ENCODE data around the gene KRTAP7-1.
A peak's percentile ranks its signal among the peaks of the same experiment; 100 is the strongest.

KRTAP7-1 gene

GRCh38 chr21:30829659-30830058 lies at the start of gene KRTAP7-1:
Gene KRTAP7-1 (minus strand): TSS chr21:30829759. CDS start chr21:30829698, 61 bp downstream.
- DNase-seq (ENCODE audit: low spot score): no peak

GRCh38 chr21:30874526-30874925 lies 45.0 kb upstream of the KRTAP7-1 start:
- DNase-seq (ENCODE audit: low spot score): no peak

- DNase-seq (ENCODE audit: low spot score): no peak
These were observed 18.3 kb upstream of the KRTAP7-1 start for GRCh38 chr21:30847627-30848500.

GRCh38 chr21:30842990-30843389 lies 13.4 kb upstream of the KRTAP7-1 start:
- no peak for DNase-seq (ENCODE audit: low spot score)

DNA sequence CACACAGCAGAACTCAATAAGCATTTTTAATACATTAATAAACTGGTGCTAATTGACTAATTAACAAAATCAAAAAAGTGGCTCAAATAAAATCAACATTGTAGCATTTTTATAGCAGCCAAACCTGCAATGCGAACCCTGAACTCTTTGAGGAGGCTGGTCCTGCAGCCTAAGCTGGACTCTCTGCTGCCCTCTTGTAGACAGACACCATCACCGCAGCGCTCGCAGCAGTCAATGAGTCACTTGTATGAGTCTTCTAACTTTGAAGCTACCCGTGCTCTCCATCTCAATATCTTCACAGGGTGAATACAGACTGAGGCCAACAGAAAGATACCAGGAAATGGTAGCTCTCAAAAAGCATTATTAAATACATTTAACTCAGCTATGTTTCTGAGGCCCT lies 9.7 kb upstream of the KRTAP7-1 start:
- DNase-seq (ENCODE audit: low spot score): no peak

- DNase-seq (ENCODE audit: low spot score): no peak
These were observed 9.0 kb upstream of the KRTAP7-1 start for GRCh38 chr21:30838536-30838935.

- DNase-seq (ENCODE audit: low spot score): peak; percentile 17
These were observed 1.7 kb upstream of the KRTAP7-1 start for GRCh38 chr21:30831194-30831765.

- DNase-seq (ENCODE audit: low spot score): no peak
These were observed 10.5 kb downstream of the KRTAP7-1 start for GRCh38 chr21:30818837-30819610.

- no peak for DNase-seq (ENCODE audit: low spot score)
These were observed 16.4 kb downstream of the KRTAP7-1 start, which contains the start of gene KRTAP8-1 for GRCh38 chr21:30813174-30813573. Gene KRTAP8-1 (minus strand): TSS chr21:30813274. CDS start chr21:30813220, 54 bp downstream.

DNA sequence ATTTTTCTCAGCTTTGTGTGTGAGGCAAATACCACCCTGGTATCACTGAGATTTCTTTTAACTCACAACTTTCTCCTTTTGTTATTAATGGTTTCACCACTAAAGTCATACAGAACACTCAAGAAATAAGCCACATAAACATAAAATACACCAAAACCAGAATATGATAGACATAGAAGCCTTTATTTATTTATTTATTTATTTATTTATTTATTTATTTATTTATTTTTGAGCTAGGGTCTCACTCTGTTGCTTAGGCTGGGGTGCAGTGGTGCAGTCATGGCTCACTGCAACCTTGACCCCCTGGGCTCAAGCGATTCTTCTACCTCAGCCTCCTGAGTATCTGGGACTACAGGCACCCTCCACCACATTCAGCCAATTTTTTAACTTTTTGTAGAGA lies 29.0 kb downstream of the KRTAP7-1 start:
- no peak for DNase-seq (ENCODE audit: low spot score)

DNA sequence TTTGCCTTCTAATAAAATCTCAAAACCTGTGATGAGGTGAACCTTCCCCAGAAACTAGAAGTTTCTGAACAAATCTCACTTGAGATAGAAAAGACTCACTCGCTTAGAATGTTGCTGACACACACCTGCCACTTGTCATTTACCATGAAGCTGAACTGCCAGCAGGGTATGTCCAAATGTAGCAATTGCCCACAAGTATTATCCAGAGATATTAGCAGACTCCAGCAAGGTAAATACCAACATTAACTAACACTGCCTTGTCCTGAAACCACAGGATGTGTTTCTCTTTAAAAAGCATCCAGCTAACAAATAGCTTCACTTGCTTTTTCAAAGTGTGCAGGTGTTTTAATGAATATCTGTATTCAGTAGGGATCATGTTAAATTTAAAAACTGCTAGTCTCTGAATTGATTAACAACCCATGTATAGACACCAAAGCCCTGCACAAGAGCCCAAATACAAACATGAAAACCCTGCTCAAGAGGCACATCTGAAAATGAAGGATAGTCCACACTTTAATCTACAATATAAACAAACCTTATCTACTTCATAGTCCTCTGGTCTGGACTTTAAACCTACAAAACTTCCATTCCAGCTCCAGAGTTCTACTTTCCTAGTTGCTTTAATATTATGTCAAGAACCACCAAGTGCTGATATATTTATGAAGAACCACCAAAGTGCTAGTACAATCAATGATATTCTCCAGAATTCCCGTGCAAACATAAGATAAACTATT lies 35.8 kb downstream of the KRTAP7-1 start:
- DNase-seq (ENCODE audit: low spot score): no peak

DNA sequence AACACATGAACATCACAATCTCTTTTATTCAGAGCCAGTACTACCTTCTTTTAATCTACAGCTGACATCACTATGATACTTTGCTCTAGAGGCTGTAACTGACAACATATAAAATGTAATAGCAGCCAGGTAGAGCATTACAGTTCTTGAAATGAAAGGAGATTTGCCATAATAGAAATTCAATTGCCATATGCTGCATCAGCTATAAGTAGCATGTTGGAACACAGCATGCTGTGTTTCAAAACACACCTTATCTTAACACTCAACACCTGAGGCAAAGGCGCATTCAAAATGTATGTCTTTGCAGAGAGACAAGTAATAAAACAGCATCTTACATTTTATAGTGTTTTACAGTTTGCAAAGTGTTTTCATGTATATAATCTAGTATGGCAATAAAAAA lies 50.3 kb downstream of the KRTAP7-1 start:
- no peak for DNase-seq (ENCODE audit: low spot score)

Measured in CD4-positive, alpha-beta T cell treated with Interleukin-6 at 100 ng/mL for 8 hours (primary cell).